ENCODE measurements around the gene TRIM68. TPM values are rescaled to one million over a fixed set of nuclear protein-coding genes. Genes with fewer than 3 reads are reported as not detected.
A peak's percentile ranks its signal among the peaks of the same experiment; 100 is the strongest.

TRIM68 gene
- polyA plus RNA-seq, 1 donor (not counting 4 experiments of a cell fraction or from before 2014, with no cell fraction given) = 6.5 TPM

DNA sequence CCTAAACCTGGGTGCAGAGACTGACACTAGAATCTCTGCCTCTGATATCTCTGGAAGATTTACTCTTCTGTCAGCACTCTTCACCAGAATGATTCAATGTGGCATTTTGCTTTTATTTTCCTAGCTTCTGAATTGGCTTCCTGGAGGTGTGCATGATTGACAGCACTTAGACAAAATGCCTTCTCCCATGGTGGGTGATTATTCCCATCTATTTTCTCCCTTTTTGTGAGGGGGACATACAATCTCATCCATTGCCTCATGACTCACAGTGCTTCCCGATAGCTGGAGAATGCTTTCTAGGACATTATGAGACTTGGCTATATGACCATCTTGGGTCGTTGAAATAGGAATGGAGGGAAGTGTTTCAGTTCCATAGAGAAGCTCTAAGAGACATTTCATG, 4.0 kb upstream of the TRIM68 start:
- Histone ChIP-seq H3K4me3 (ENCODE audit: control insufficient read depth in 2 of 3, extremely low read depth in 1 of 3, insufficient read depth in 2 of 3, low read depth in 1 of 3, low read length in 3 of 3) (no peak overlapping the region), H3K36me3 (ENCODE audit: control insufficient read depth in 2 of 2, extremely low read depth in 1 of 2, insufficient read depth in 2 of 2, low read length in 2 of 2) (no peaks in the 10 kb centered on the region), H3K79me2 (ENCODE audit: control insufficient read depth, insufficient read depth, low read length) (no peaks in the 10 kb centered on the region), H3K9me3 (ENCODE audit: control insufficient read depth, low read depth, low read length) (no peaks in the 10 kb centered on the region), H3K4me1 (ENCODE audit: control insufficient read depth, extremely low read depth, insufficient read depth, low read length) (peaks cover 7% of the 10 kb centered on the region), H4K20me1 (ENCODE audit: control insufficient read depth, extremely low read depth, insufficient read depth, low read length) (no peaks in the 10 kb centered on the region), H3K27me3 (ENCODE audit: control insufficient read depth, extremely low read depth, insufficient read depth, low read length) (no peaks in the 10 kb centered on the region), H3K9ac (ENCODE audit: control insufficient read depth, extremely low read depth, insufficient read depth, low read length) (no peak overlapping the region), H3K9me1 (ENCODE audit: control insufficient read depth, extremely low read depth, insufficient read depth, low read length) (no peaks in the 10 kb centered on the region), H2AFZ (ENCODE audit: control insufficient read depth, low read length) (no peak overlapping the region), H3K27ac (ENCODE audit: control insufficient read depth, insufficient read depth, low read length) (no peak overlapping the region), H3K4me2 (ENCODE audit: control insufficient read depth, extremely low read depth, insufficient read depth, low read depth, low read length) (no peak overlapping the region)
- DNase-seq (ENCODE audit: low read depth, low spot score) (no peak), FAIRE-seq (no peak)
- dilution Hi-C loops (cut with MboI; ENCODE audit: extremely low pct_ligation_motif_present, low sequenced_read_pairs) = no loop called here
- TF ChIP-seq EZH2 (IDR thresholded peaks at IDR 0.05; ENCODE audit: low read length) = no peak
- TF ChIP-seq, protein P1, sequence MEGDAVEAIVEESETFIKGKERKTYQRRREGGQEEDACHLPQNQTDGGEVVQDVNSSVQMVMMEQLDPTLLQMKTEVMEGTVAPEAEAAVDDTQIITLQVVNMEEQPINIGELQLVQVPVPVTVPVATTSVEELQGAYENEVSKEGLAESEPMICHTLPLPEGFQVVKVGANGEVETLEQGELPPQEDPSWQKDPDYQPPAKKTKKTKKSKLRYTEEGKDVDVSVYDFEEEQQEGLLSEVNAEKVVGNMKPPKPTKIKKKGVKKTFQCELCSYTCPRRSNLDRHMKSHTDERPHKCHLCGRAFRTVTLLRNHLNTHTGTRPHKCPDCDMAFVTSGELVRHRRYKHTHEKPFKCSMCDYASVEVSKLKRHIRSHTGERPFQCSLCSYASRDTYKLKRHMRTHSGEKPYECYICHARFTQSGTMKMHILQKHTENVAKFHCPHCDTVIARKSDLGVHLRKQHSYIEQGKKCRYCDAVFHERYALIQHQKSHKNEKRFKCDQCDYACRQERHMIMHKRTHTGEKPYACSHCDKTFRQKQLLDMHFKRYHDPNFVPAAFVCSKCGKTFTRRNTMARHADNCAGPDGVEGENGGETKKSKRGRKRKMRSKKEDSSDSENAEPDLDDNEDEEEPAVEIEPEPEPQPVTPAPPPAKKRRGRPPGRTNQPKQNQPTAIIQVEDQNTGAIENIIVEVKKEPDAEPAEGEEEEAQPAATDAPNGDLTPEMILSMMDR (optimal IDR thresholded peaks at IDR 0.05 in 1 of 3, IDR thresholded peaks at IDR 0.05 in 1 of 3, conservative IDR thresholded peaks at IDR 0.05 in 1 of 3; ENCODE audit: extremely low read depth in 1 of 3, insufficient read depth in 2 of 3, low read length in 3 of 3) = no peak

DNA sequence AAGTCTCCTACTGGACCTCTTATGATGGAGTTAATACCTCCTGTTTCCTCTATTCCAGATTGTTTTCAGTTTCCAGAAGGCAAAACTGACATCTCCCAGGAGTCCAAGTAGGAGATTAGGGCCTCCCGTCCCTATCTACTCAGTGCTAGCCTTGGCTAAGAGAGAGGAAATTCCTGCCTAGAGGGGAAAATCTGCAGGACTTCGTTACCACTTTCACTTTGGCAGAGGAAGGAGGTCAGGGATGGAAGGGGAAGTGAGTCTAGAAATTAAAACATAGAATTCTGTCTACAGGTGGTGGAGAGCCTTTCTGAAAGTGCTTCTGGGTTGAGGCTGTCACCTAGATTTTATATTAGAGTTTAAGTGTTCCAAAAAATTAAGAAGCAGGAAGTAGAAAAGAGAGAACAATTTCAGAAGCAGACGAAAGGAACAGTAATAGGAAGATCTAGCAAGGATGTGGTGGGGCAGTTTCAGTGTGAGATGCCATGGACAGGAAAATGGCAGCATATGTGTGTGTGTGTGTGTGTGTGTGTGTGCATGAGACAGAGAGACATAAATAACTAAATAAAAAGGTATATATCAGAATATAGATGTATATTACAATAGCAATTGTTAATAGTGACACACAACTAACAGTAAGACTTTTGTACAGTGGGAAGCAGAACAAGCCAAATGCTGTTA, 2.4 kb upstream of the TRIM68 start:
- Histone ChIP-seq H3K36me3 (ENCODE audit: control insufficient read depth in 2 of 2, extremely low read depth in 1 of 2, insufficient read depth in 2 of 2, low read length in 2 of 2) (no peaks in the 10 kb centered on the region), H3K9me3 (ENCODE audit: control insufficient read depth, low read depth, low read length) (no peaks in the 10 kb centered on the region), H3K9ac (ENCODE audit: control insufficient read depth, extremely low read depth, insufficient read depth, low read length) (no peak overlapping the region), H3K9me1 (ENCODE audit: control insufficient read depth, extremely low read depth, insufficient read depth, low read length) (no peaks in the 10 kb centered on the region), H3K27ac (ENCODE audit: control insufficient read depth, insufficient read depth, low read length) (no peak overlapping the region), H3K79me2 (ENCODE audit: control insufficient read depth, insufficient read depth, low read length) (no peaks in the 10 kb centered on the region), H3K4me1 (ENCODE audit: control insufficient read depth, extremely low read depth, insufficient read depth, low read length) (peaks cover 7% of the 10 kb centered on the region), H4K20me1 (ENCODE audit: control insufficient read depth, extremely low read depth, insufficient read depth, low read length) (no peaks in the 10 kb centered on the region), H3K4me3 (ENCODE audit: control insufficient read depth in 2 of 3, extremely low read depth in 1 of 3, insufficient read depth in 2 of 3, low read depth in 1 of 3, low read length in 3 of 3) (peak overlapping the region in 2 of 3 experiments; percentile 45 to 50), H3K4me2 (ENCODE audit: control insufficient read depth, extremely low read depth, insufficient read depth, low read depth, low read length) (peak overlapping the region; percentile 78), H3K27me3 (ENCODE audit: control insufficient read depth, extremely low read depth, insufficient read depth, low read length) (no peaks in the 10 kb centered on the region), H2AFZ (ENCODE audit: control insufficient read depth, low read length) (peak overlapping the region; percentile 88)
- TF ChIP-seq, protein P1 (optimal IDR thresholded peaks at IDR 0.05 in 1 of 3, IDR thresholded peaks at IDR 0.05 in 1 of 3, conservative IDR thresholded peaks at IDR 0.05 in 1 of 3; ENCODE audit: extremely low read depth in 1 of 3, insufficient read depth in 2 of 3, low read length in 3 of 3) = no peak
- no peak for TF ChIP-seq EZH2 (IDR thresholded peaks at IDR 0.05; ENCODE audit: low read length)
- DNase-seq (ENCODE audit: low read depth, low spot score) (no peak), FAIRE-seq (peak; percentile 17)
- dilution Hi-C loops (cut with MboI; ENCODE audit: extremely low pct_ligation_motif_present, low sequenced_read_pairs) = no loop called here
